ENCODE data around the gene SOCS1. TPM values are rescaled to one million over a fixed set of nuclear protein-coding genes. Genes with fewer than 3 reads are reported as not detected.

Gene SOCS1
- total and polyA plus RNA-seq, 2 experiments from 2014 or later: 84.7 to 104 TPM

DNA sequence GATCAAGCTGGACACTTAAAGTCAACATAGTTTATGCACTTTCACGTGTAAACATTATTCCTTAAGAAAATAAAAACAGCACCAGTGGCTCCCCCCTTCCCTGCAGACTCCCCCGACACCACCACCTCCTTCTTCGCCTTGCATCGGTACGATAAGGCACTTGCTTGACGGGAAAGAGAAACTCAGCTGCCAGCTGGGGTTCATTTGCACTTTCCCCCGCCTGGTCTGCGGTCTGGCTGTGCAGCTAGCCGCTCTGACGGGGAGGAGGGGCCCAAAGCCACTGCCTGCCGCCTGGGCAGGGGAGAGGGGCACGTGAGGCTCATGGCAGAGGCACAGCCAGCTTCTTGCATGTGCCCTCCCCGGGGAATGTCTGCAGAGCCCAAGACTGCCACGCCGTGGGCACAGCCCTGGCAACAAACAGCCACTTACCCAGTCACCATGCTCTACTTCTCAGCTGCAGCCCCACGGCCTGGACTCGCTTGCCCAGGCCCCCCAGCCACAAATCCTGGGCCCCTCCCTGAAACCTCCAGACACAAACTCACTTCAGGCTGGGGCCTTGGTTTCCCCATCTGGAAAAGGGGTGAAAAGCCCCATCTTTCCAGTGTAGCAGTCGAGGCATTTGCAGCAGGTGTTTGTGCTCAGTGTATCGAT lies 41.6 kb upstream of the SOCS1 start (continued):
- TF ChIP-seq, protein P1, sequence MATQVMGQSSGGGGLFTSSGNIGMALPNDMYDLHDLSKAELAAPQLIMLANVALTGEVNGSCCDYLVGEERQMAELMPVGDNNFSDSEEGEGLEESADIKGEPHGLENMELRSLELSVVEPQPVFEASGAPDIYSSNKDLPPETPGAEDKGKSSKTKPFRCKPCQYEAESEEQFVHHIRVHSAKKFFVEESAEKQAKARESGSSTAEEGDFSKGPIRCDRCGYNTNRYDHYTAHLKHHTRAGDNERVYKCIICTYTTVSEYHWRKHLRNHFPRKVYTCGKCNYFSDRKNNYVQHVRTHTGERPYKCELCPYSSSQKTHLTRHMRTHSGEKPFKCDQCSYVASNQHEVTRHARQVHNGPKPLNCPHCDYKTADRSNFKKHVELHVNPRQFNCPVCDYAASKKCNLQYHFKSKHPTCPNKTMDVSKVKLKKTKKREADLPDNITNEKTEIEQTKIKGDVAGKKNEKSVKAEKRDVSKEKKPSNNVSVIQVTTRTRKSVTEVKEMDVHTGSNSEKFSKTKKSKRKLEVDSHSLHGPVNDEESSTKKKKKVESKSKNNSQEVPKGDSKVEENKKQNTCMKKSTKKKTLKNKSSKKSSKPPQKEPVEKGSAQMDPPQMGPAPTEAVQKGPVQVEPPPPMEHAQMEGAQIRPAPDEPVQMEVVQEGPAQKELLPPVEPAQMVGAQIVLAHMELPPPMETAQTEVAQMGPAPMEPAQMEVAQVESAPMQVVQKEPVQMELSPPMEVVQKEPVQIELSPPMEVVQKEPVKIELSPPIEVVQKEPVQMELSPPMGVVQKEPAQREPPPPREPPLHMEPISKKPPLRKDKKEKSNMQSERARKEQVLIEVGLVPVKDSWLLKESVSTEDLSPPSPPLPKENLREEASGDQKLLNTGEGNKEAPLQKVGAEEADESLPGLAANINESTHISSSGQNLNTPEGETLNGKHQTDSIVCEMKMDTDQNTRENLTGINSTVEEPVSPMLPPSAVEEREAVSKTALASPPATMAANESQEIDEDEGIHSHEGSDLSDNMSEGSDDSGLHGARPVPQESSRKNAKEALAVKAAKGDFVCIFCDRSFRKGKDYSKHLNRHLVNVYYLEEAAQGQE (IDR thresholded peaks at IDR 0.05; ENCODE audit: unreplicated experiment): no peak
- TF ChIP-seq POLR2AphosphoS5 (IDR thresholded peaks at IDR 0.05; ENCODE audit: low read depth) (no peak), JUNB (IDR thresholded peaks at IDR 0.05; ENCODE audit: unreplicated experiment) (no peak), CREB1 (CRISPR knock-in tag; IDR thresholded peaks at IDR 0.05; ENCODE audit: low read depth) (no peak), ZNF331 (CRISPR knock-in tag; IDR thresholded peaks at IDR 0.05; ENCODE audit: low read depth) (no peak)

DNA sequence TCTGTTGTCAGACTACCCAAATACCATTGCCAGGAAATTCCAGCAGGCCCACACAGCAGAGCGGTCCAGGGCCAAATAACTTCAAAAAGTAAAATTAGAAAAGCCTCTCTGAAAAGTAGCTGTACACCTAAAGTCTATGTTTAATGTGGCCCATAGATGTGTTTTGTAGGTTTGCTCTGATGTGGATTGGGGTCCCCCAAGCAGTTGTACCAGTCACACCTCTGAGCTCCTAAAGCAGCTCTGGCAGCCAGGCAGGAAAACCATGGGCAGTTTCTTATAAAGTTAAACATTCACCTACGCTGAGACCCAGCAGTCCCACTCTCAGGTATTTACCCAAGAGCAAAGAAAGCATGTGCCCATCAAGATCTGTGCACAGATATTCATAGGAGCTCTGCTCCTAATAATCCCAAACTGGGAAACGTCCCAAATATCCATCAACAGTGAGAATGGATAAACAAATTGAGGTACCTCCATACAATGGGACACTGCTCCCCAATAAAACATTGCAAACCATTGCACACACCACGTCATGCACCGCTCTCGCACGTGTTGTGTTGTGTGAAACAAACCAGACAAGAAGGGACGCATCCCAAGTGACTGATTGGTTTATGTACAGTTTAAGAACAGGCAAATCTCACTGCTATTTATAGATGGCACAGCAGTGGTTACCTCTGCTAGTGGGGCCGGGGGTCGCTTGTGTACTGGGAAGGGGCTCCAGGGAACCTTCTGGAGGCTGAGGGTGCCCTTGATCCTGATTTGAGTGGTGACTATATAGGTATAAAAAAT lies 40.9 kb upstream of the SOCS1 start:
- Histone ChIP-seq H2AFZ (peak overlapping the region; percentile 96), H3K9me2 (ENCODE audit: insufficient read depth) (no peaks in the 10 kb centered on the region), H3K4me3 (no peak overlapping the region), H3K79me2 (replicated peaks; ENCODE audit: insufficient read depth) (no peaks in the 10 kb centered on the region), H3F3A (replicated peaks; ENCODE audit: low read depth) (peaks cover 7% of the 10 kb centered on the region; the same call in 1 of the 2 replicates), H3K36me3 (ENCODE audit: insufficient read depth) (no peaks in the 10 kb centered on the region), H4K20me1 (replicated peaks; ENCODE audit: insufficient read depth) (no peaks in the 10 kb centered on the region), H3K4me2 (peak overlapping the region; percentile 48), H3K27me3 (ENCODE audit: insufficient read depth) (no peaks in the 10 kb centered on the region), H3K27ac (ENCODE audit: low read depth) (no peak overlapping the region), H3K4me1 (ENCODE audit: insufficient read depth) (peaks cover 17% of the 10 kb centered on the region)
- ATAC-seq (no peak; the same call in 2 of the 3 replicates), DNase-seq (ENCODE audit: low spot score) (no peak)
- Mint-ChIP-seq H3K4me3 (no peak overlapping the region; the same call in 2 of the 3 replicates), H3K36me3 (ENCODE audit: low read depth) (no peaks in the 10 kb centered on the region), H3K27ac (0 out of 2 replicates have a peak overlapping the region, but pooled peaks have one; percentile 23), H3K27me3 (ENCODE audit: insufficient read depth, low read depth, poor library complexity) (no peaks in the 10 kb centered on the region), H3K4me1 (peaks cover 14% of the 10 kb centered on the region), H3K9me3 (no peaks in the 10 kb centered on the region)
- TF ChIP-seq, protein P1 (IDR thresholded peaks at IDR 0.05; ENCODE audit: unreplicated experiment): no peak
- TF ChIP-seq STAT1 (IDR thresholded peaks at IDR 0.05; ENCODE audit: unreplicated experiment) (no peak), ZNF331 (CRISPR knock-in tag; IDR thresholded peaks at IDR 0.05; ENCODE audit: low read depth) (no peak), POLR2AphosphoS5 (IDR thresholded peaks at IDR 0.05; ENCODE audit: low read depth) (no peak), CREB1 (CRISPR knock-in tag; IDR thresholded peaks at IDR 0.05; ENCODE audit: low read depth) (no peak), EZH2phosphoT487 (IDR thresholded peaks at IDR 0.05; ENCODE audit: unreplicated experiment) (no peak), NANOG (IDR thresholded peaks at IDR 0.05; ENCODE audit: borderline replicate concordance) (no peak)
- TF ChIP-seq, protein P2, sequence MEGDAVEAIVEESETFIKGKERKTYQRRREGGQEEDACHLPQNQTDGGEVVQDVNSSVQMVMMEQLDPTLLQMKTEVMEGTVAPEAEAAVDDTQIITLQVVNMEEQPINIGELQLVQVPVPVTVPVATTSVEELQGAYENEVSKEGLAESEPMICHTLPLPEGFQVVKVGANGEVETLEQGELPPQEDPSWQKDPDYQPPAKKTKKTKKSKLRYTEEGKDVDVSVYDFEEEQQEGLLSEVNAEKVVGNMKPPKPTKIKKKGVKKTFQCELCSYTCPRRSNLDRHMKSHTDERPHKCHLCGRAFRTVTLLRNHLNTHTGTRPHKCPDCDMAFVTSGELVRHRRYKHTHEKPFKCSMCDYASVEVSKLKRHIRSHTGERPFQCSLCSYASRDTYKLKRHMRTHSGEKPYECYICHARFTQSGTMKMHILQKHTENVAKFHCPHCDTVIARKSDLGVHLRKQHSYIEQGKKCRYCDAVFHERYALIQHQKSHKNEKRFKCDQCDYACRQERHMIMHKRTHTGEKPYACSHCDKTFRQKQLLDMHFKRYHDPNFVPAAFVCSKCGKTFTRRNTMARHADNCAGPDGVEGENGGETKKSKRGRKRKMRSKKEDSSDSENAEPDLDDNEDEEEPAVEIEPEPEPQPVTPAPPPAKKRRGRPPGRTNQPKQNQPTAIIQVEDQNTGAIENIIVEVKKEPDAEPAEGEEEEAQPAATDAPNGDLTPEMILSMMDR (conservative IDR thresholded peaks at IDR 0.05; ENCODE audit: low read depth in 2 of 2): no peak
